ENCODE measurements around the gene PDE6C.

The PDE6C gene

GRCh38 chr10:93595378-93596161, 16.8 kb upstream of the PDE6C start:
- no peak overlapping the region for H3K27ac ChIP-seq
- TF ChIP-seq ZFX (IDR thresholded peaks at IDR 0.05) (no peak), CTCF (conservative IDR thresholded peaks at IDR 0.05) (no peak)

DNA sequence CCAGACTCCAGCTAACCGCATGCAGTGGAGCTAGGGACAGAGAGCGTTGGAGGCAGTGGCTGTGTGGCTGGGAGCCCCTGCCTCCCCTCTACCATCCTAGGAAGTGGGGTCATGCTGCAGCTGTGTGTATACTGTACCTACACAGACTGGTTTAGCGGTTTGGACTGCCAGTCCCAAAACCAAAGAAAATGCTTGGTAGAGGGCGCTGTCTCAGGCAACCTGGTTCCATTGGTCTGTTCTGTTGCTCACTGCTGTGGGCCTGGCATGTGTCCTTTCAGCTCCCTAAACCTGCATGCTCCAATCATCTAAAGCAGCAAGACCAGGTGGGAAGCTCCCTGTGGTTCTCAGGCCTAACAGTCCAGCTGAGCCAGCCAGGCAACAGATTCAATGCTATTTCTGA, 15.8 kb upstream of the PDE6C start:
- H3K27ac ChIP-seq = no peak overlapping the region
- no peak for TF ChIP-seq ZFX (IDR thresholded peaks at IDR 0.05)
- TF ChIP-seq CTCF (conservative IDR thresholded peaks at IDR 0.05) = no peak

- TF ChIP-seq CTCF (conservative IDR thresholded peaks at IDR 0.05) (no peak), ZFX (IDR thresholded peaks at IDR 0.05) (no peak)
- no peak overlapping the region for H3K27ac ChIP-seq
Measured at GRCh38 chr10:93597075-93597599, 15.2 kb upstream of the PDE6C start.

- TF ChIP-seq ZFX (IDR thresholded peaks at IDR 0.05) = no peak
- no peak for TF ChIP-seq CTCF (conservative IDR thresholded peaks at IDR 0.05)
- no peak overlapping the region for H3K27ac ChIP-seq
Measured at GRCh38 chr10:93598157-93598556, 14.2 kb upstream of the PDE6C start.

DNA sequence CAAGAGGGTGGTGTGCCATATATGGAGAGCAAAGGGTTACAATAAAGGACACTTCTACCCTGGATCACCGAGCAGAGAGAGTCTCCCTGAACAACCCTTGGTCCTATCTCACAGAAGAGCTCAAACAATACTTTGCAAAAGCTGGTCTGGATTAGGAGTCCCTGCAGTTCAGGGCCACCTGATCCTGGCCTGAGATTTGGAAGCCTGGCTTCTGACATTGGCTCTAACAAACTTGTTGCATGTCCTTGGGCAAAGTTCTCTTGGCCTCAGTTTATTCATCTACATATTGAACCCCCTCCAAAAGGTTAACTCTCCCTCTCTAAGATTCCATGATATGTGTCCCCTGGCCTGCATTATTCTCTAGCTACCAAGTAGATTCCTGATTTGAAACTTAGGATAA, 13.0 kb upstream of the PDE6C start:
- H3K27ac ChIP-seq = no peak overlapping the region
- TF ChIP-seq CTCF (conservative IDR thresholded peaks at IDR 0.05) = no peak
- TF ChIP-seq ZFX (IDR thresholded peaks at IDR 0.05) = no peak

DNA sequence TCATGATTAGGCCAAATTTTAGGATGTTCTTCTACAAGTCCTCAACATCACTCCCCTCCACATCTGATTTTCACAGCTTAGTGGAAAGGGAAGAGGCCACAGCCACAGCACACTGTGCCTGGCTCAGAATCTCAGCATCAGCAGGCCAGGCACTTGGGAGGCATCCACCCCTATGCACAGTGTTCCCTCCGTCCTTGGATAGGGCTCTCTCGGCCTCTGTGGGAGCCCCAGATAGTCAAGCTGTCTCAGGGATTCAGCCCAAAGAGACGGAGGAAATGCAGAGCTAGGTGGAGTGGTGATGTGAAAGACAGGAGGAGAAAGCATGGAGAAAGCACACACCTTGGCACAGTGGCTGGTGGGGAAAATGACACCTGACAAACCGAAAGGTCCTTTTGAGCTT, 12.6 kb upstream of the PDE6C start:
- H3K27ac ChIP-seq = no peak overlapping the region
- TF ChIP-seq CTCF (conservative IDR thresholded peaks at IDR 0.05) = no peak
- TF ChIP-seq ZFX (IDR thresholded peaks at IDR 0.05) = no peak

GRCh38 chr10:93600446-93601145, 11.7 kb upstream of the PDE6C start:
- no peak overlapping the region for H3K27ac ChIP-seq
- no peak for TF ChIP-seq CTCF (conservative IDR thresholded peaks at IDR 0.05)
- TF ChIP-seq ZFX (IDR thresholded peaks at IDR 0.05) = no peak

Measured in C4-2B (cell line).